ENCODE results near the gene RPIA.

DNA sequence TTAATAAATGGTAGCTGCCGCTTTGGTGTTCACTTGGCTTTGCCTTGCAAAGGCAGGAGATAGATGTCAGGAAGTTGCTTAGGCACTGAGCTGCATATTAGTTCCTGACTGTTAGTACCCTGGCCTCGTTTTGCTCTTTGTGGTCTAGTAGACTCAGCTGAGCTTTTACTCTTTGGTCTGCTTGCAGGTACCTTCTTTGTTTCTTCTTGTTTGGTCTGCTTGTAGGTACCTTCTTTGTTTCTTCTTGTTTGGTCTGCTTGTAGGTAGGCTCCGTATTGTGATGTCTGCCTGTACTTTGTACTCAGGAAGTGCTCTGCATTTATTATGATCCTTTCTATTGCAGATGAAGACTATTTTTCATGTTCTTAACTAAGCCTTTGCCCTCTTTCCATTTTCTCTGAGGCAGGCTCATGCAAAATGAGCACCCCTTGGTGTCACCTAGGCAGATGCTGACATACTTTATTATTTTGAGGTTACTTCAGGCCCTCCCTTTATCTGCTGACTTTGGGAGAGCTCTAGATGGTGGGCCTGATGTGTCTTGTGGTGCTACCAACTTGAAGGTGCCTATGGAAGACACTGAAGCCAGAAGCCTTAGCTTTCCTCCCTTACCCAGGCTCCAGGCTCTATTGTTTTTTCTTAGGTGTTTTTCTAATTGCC lies 6.0 kb downstream of the RPIA start:
- TF ChIP-seq EZH2 (IDR thresholded peaks at IDR 0.05; ENCODE audit: low read length, unreplicated experiment): no peak
- TF ChIP-seq, protein P1, sequence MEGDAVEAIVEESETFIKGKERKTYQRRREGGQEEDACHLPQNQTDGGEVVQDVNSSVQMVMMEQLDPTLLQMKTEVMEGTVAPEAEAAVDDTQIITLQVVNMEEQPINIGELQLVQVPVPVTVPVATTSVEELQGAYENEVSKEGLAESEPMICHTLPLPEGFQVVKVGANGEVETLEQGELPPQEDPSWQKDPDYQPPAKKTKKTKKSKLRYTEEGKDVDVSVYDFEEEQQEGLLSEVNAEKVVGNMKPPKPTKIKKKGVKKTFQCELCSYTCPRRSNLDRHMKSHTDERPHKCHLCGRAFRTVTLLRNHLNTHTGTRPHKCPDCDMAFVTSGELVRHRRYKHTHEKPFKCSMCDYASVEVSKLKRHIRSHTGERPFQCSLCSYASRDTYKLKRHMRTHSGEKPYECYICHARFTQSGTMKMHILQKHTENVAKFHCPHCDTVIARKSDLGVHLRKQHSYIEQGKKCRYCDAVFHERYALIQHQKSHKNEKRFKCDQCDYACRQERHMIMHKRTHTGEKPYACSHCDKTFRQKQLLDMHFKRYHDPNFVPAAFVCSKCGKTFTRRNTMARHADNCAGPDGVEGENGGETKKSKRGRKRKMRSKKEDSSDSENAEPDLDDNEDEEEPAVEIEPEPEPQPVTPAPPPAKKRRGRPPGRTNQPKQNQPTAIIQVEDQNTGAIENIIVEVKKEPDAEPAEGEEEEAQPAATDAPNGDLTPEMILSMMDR (conservative IDR thresholded peaks at IDR 0.05; ENCODE audit: low read depth, low read length): no peak
- no peak for TF ChIP-seq EZH2phosphoT487 (IDR thresholded peaks at IDR 0.05; ENCODE audit: borderline replicate concordance, low read length)

All from PC-3 (cell line).